HEK293 (cell line): ENCODE results near the gene SLC2A4.
A peak's percentile ranks its signal among the peaks of the same experiment; 100 is the strongest.

Source experiments
- GFI1B ChIP-seq: fragments of 450-650 bp; formaldehyde crosslinking; IDR thresholded peaks from 2 replicates; pipeline ENCODE4 v1.5.1; 2016; ENCODE audit warnings: missing biosample characterization, missing genetic modification characterization
- PRDM1 ChIP-seq: fragments of 450-650 bp; formaldehyde crosslinking; IDR thresholded peaks from 2 replicates; pipeline ENCODE4; 2016; ENCODE audit warnings: missing biosample characterization, missing genetic modification characterization
- SCRT1 ChIP-seq: fragments of 450-650 bp; formaldehyde crosslinking; IDR thresholded peaks from 2 replicates; pipeline ENCODE4 v1.5.1; 2016; ENCODE audit warnings: missing biosample characterization, missing genetic modification characterization, borderline replicate concordance
- ZBTB8A ChIP-seq: fragments of 450-650 bp; formaldehyde crosslinking; IDR thresholded peaks from 2 replicates; pipeline ENCODE4 v1.5.1; 2016; ENCODE audit warnings: missing biosample characterization, missing genetic modification characterization
- ZNF114 ChIP-seq: fragments of 450-650 bp; formaldehyde crosslinking; IDR thresholded peaks from 2 replicates; pipeline ENCODE4 v1.5.0; 2017; ENCODE audit warnings: missing biosample characterization, missing genetic modification characterization
- ZNF121 ChIP-seq: fragments of 450-650 bp; formaldehyde crosslinking; IDR thresholded peaks from 2 replicates; pipeline ENCODE4 v1.5.1; 2016; ENCODE audit warnings: missing biosample characterization, missing genetic modification characterization
- ZNF214 ChIP-seq: fragments of 450-650 bp; formaldehyde crosslinking; IDR thresholded peaks from 2 replicates; pipeline ENCODE4 v1.5.1; 2017; ENCODE audit warnings: missing biosample characterization, mild to moderate bottlenecking, missing genetic modification characterization, borderline replicate concordance
- ZNF239 ChIP-seq: fragments of 450-650 bp; formaldehyde crosslinking; IDR thresholded peaks from 2 replicates; pipeline ENCODE4 v1.5.1; 2016; ENCODE audit warnings: missing biosample characterization, missing genetic modification characterization
- ZNF248 ChIP-seq: fragments of 450-650 bp; formaldehyde crosslinking; IDR thresholded peaks from 2 replicates; pipeline ENCODE4 v1.5.1; 2017; ENCODE audit warnings: missing biosample characterization, missing genetic modification characterization
- ZNF311 ChIP-seq: fragments of 450-650 bp; formaldehyde crosslinking; IDR thresholded peaks from 2 replicates; pipeline ENCODE4 v1.5.1; 2017; ENCODE audit warnings: missing biosample characterization, missing genetic modification characterization, borderline replicate concordance
- ZNF350 ChIP-seq: fragments of 450-650 bp; formaldehyde crosslinking; IDR thresholded peaks from 2 replicates; pipeline ENCODE4 v1.5.0; 2017; ENCODE audit warnings: missing biosample characterization, mild to moderate bottlenecking, missing genetic modification characterization
- ZNF521 ChIP-seq: fragments of 450-650 bp; formaldehyde crosslinking; IDR thresholded peaks from 2 replicates; pipeline ENCODE4 v1.5.1; 2017; ENCODE audit warnings: missing biosample characterization, mild to moderate bottlenecking, missing genetic modification characterization
- ZNF600 ChIP-seq: fragments of 450-650 bp; formaldehyde crosslinking; IDR thresholded peaks from 2 replicates; pipeline ENCODE4 v1.5.1; 2016; ENCODE audit warnings: missing biosample characterization, missing genetic modification characterization
- ZNF654 ChIP-seq: fragments of 450-650 bp; formaldehyde crosslinking; IDR thresholded peaks from 2 replicates; pipeline ENCODE4 v1.5.1; 2016; ENCODE audit warnings: low read depth, missing biosample characterization, missing genetic modification characterization
- TF ChIP-seq, protein P1 (sequence below): fragments of 450-650 bp; formaldehyde crosslinking; IDR thresholded peaks from 2 replicates; pipeline ENCODE4 v1.5.1; 2016; ENCODE audit warnings: missing biosample characterization, missing genetic modification characterization, borderline replicate concordance
- TF ChIP-seq, protein P2 (sequence below): fragments of 450-650 bp; formaldehyde crosslinking; IDR thresholded peaks from 2 replicates; pipeline ENCODE4 v1.5.1; 2016; ENCODE audit warnings: missing biosample characterization, missing genetic modification characterization
- TF ChIP-seq, protein P3 (sequence below): fragments of 450-650 bp; formaldehyde crosslinking; IDR thresholded peaks from 2 replicates; pipeline ENCODE4 v1.5.1; 2016; ENCODE audit warnings: missing biosample characterization, missing genetic modification characterization
- TF ChIP-seq, protein P4 (sequence below): fragments of 450-650 bp; formaldehyde crosslinking; IDR thresholded peaks from 2 replicates; pipeline ENCODE4 v1.5.1; 2017; ENCODE audit warnings: missing biosample characterization, missing genetic modification characterization
- TF ChIP-seq, protein P5 (sequence below): fragments of 450-650 bp; formaldehyde crosslinking; IDR thresholded peaks from 2 replicates; pipeline ENCODE4 v1.5.1; 2017; ENCODE audit warnings: missing biosample characterization, missing genetic modification characterization
- TF ChIP-seq, protein P6 (sequence below): fragments of 450-650 bp; formaldehyde crosslinking; IDR thresholded peaks from 2 replicates; pipeline ENCODE4 v1.5.1; 2016; ENCODE audit warnings: missing biosample characterization, missing genetic modification characterization, low read depth
- TF ChIP-seq, protein P7 (sequence below): fragments of 450-650 bp; formaldehyde crosslinking; IDR thresholded peaks from 2 replicates; pipeline ENCODE4 v1.5.1; 2017; ENCODE audit warnings: missing biosample characterization, mild to moderate bottlenecking, missing genetic modification characterization, moderate library complexity

The SLC2A4 gene

DNA sequence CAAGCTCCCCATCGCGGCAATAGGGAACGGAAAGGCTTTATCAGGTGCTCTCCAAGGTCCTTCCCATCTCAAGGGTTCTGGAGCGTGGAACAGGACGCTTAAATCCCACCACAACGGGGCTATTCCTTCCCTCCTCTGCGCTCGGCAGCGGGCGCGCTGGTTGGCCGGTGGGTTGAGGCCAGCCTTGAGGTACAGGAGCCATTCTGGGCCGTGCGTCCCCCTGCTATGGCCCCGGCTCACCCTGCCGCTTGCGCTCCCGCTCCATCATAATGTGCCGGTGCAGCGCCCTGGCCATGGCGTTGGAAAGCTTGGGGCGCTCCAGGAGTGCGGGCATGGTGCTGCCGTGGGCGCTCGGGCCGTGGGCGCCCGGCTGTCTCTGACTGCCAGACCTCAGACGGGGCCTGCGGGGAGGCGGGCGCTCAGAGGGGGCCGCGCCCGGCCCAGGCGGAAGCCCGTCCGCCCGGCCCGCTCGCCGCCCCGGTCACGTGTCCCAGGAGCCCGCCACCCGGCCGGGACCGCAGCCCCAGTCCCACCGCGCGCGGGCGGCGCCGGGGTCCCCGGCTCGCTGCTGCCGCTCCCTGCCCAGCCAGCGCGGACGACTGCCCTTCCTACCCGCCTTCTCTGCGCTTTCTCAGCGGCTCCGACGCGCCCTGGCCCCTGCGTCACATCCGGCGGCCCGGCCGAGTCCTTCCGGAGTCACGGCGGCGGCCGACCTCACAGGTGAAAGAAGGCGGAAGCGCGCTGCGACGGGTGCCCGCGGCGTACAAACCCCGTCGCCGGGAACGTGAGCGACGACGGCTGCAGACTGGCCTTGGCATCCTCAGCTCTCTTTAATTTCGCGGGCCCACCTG is 33.4 kb downstream of the SLC2A4 start, which contains the start of gene GPS2 (continued):
- TF ChIP-seq, protein P1, sequence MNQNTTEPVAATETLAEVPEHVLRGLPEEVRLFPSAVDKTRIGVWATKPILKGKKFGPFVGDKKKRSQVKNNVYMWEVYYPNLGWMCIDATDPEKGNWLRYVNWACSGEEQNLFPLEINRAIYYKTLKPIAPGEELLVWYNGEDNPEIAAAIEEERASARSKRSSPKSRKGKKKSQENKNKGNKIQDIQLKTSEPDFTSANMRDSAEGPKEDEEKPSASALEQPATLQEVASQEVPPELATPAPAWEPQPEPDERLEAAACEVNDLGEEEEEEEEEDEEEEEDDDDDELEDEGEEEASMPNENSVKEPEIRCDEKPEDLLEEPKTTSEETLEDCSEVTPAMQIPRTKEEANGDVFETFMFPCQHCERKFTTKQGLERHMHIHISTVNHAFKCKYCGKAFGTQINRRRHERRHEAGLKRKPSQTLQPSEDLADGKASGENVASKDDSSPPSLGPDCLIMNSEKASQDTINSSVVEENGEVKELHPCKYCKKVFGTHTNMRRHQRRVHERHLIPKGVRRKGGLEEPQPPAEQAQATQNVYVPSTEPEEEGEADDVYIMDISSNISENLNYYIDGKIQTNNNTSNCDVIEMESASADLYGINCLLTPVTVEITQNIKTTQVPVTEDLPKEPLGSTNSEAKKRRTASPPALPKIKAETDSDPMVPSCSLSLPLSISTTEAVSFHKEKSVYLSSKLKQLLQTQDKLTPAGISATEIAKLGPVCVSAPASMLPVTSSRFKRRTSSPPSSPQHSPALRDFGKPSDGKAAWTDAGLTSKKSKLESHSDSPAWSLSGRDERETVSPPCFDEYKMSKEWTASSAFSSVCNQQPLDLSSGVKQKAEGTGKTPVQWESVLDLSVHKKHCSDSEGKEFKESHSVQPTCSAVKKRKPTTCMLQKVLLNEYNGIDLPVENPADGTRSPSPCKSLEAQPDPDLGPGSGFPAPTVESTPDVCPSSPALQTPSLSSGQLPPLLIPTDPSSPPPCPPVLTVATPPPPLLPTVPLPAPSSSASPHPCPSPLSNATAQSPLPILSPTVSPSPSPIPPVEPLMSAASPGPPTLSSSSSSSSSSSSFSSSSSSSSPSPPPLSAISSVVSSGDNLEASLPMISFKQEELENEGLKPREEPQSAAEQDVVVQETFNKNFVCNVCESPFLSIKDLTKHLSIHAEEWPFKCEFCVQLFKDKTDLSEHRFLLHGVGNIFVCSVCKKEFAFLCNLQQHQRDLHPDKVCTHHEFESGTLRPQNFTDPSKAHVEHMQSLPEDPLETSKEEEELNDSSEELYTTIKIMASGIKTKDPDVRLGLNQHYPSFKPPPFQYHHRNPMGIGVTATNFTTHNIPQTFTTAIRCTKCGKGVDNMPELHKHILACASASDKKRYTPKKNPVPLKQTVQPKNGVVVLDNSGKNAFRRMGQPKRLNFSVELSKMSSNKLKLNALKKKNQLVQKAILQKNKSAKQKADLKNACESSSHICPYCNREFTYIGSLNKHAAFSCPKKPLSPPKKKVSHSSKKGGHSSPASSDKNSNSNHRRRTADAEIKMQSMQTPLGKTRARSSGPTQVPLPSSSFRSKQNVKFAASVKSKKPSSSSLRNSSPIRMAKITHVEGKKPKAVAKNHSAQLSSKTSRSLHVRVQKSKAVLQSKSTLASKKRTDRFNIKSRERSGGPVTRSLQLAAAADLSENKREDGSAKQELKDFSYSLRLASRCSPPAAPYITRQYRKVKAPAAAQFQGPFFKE (tag by site-specific recombination): no peak
- TF ChIP-seq ZNF121 (no peak), PRDM1 (tag by site-specific recombination) (no peak), ZNF214 (tag by site-specific recombination) (no peak), ZNF114 (tag by site-specific recombination) (no peak), ZNF248 (tag by site-specific recombination) (no peak), ZNF239 (tag by site-specific recombination) (no peak), ZBTB8A (tag by site-specific recombination) (peak; percentile 69), ZNF521 (tag by site-specific recombination) (no peak), ZNF311 (tag by site-specific recombination) (no peak), GFI1B (no peak), ZNF654 (no peak), ZNF350 (tag by site-specific recombination) (no peak), SCRT1 (tag by site-specific recombination) (no peak), ZNF600 (tag by site-specific recombination) (peak; percentile 69)
- TF ChIP-seq, protein P2, sequence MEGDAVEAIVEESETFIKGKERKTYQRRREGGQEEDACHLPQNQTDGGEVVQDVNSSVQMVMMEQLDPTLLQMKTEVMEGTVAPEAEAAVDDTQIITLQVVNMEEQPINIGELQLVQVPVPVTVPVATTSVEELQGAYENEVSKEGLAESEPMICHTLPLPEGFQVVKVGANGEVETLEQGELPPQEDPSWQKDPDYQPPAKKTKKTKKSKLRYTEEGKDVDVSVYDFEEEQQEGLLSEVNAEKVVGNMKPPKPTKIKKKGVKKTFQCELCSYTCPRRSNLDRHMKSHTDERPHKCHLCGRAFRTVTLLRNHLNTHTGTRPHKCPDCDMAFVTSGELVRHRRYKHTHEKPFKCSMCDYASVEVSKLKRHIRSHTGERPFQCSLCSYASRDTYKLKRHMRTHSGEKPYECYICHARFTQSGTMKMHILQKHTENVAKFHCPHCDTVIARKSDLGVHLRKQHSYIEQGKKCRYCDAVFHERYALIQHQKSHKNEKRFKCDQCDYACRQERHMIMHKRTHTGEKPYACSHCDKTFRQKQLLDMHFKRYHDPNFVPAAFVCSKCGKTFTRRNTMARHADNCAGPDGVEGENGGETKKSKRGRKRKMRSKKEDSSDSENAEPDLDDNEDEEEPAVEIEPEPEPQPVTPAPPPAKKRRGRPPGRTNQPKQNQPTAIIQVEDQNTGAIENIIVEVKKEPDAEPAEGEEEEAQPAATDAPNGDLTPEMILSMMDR (tag by site-specific recombination): no peak; the same call in 1 of the 2 replicates
- TF ChIP-seq, protein P3, sequence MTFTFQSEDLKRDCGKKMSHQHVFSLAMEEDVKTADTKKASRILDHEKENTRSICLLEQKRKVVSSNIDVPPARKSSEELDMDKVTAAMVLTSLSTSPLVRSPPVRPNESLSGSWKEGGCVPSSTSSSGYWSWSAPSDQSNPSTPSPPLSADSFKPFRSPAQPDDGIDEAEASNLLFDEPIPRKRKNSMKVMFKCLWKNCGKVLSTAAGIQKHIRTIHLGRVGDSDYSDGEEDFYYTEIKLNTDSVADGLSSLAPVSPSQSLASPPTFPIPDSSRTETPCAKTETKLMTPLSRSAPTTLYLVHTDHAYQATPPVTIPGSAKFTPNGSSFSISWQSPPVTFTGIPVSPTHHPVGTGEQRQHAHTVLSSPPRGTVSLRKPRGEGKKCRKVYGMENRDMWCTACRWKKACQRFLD: no peak; the same call in 1 of the 2 replicates
- TF ChIP-seq, protein P4, sequence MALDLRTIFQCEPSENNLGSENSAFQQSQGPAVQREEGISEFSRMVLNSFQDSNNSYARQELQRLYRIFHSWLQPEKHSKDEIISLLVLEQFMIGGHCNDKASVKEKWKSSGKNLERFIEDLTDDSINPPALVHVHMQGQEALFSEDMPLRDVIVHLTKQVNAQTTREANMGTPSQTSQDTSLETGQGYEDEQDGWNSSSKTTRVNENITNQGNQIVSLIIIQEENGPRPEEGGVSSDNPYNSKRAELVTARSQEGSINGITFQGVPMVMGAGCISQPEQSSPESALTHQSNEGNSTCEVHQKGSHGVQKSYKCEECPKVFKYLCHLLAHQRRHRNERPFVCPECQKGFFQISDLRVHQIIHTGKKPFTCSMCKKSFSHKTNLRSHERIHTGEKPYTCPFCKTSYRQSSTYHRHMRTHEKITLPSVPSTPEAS (tag by site-specific recombination): no peak
- TF ChIP-seq, protein P5, sequence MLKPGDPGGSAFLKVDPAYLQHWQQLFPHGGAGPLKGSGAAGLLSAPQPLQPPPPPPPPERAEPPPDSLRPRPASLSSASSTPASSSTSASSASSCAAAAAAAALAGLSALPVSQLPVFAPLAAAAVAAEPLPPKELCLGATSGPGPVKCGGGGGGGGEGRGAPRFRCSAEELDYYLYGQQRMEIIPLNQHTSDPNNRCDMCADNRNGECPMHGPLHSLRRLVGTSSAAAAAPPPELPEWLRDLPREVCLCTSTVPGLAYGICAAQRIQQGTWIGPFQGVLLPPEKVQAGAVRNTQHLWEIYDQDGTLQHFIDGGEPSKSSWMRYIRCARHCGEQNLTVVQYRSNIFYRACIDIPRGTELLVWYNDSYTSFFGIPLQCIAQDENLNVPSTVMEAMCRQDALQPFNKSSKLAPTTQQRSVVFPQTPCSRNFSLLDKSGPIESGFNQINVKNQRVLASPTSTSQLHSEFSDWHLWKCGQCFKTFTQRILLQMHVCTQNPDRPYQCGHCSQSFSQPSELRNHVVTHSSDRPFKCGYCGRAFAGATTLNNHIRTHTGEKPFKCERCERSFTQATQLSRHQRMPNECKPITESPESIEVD (tag by site-specific recombination): no peak
- TF ChIP-seq, protein P6, sequence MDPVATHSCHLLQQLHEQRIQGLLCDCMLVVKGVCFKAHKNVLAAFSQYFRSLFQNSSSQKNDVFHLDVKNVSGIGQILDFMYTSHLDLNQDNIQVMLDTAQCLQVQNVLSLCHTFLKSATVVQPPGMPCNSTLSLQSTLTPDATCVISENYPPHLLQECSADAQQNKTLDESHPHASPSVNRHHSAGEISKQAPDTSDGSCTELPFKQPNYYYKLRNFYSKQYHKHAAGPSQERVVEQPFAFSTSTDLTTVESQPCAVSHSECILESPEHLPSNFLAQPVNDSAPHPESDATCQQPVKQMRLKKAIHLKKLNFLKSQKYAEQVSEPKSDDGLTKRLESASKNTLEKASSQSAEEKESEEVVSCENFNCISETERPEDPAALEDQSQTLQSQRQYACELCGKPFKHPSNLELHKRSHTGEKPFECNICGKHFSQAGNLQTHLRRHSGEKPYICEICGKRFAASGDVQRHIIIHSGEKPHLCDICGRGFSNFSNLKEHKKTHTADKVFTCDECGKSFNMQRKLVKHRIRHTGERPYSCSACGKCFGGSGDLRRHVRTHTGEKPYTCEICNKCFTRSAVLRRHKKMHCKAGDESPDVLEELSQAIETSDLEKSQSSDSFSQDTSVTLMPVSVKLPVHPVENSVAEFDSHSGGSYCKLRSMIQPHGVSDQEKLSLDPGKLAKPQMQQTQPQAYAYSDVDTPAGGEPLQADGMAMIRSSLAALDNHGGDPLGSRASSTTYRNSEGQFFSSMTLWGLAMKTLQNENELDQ: no peak
- TF ChIP-seq, protein P7, sequence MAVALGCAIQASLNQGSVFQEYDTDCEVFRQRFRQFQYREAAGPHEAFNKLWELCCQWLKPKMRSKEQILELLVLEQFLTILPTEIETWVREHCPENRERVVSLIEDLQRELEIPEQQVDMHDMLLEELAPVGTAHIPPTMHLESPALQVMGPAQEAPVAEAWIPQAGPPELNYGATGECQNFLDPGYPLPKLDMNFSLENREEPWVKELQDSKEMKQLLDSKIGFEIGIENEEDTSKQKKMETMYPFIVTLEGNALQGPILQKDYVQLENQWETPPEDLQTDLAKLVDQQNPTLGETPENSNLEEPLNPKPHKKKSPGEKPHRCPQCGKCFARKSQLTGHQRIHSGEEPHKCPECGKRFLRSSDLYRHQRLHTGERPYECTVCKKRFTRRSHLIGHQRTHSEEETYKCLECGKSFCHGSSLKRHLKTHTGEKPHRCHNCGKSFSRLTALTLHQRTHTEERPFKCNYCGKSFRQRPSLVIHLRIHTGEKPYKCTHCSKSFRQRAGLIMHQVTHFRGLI (tag by site-specific recombination): peak; percentile 45; the same call in 1 of the 2 replicates
